Ureter (tissue), 1 donor: ENCODE measurements around the gene COPG2. TPM values are rescaled to one million over a fixed set of nuclear protein-coding genes. Genes with fewer than 3 reads are reported as not detected.

ENCODE experiments used
- DNase-seq: peaks from one replicate; pipeline ENCODE4 v3.0.0-alpha.2; 2020; ENCODE audit warnings: low spot score
- total RNA-seq: library from RNA; stranded (reverse); gene quantifications from one replicate; pipeline ENCODE4 v1.2.4, GENCODE V29; 2023
- donor health status: DM: yes; HTN: yes; CAD: no.

Gene COPG2
- total RNA-seq, 1 donor from 2014 or later, result 46.1 TPM

DNA sequence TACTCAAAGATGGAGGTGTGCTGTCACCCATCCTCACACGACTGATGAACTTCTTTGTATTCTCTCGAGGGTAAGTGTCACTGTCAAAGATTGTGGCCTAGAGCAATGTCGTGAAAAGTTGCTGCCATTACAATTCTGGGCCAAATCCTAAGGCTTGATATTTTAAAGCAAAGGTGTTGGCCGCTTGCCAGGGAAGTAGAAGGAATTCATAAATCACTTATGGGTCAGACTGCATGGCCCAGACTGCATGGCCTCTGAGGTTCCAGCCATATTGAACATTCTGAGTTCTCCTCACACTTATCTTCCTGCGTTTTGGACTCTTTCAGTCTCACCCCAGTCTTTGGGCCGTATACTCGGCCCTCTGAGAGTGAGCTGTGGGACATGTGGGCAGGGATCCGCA lies 168.1 kb downstream of the COPG2 start:
- DNase-seq, result no peak

DNA sequence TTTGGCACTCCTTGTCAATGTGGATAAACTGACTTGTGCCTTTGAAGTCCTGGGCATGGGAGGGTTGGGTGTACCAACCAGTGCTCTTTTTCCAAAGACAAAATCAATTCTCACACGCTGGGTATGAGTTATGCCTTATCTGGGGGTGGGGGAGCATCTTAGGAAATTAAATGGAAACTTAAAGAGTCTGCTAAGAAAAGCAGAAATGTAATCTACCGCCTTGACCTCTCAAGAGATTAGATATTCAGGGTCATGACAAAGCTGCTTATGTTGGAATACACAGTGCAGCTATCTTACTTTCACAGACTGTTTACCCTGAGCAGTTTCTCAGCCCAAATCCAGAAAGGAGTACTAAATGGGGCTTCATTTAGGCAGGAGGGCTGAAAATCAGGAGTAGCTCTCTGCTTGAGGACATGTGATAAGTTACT lies 174.1 kb downstream of the COPG2 start:
- no peak for DNase-seq

DNA sequence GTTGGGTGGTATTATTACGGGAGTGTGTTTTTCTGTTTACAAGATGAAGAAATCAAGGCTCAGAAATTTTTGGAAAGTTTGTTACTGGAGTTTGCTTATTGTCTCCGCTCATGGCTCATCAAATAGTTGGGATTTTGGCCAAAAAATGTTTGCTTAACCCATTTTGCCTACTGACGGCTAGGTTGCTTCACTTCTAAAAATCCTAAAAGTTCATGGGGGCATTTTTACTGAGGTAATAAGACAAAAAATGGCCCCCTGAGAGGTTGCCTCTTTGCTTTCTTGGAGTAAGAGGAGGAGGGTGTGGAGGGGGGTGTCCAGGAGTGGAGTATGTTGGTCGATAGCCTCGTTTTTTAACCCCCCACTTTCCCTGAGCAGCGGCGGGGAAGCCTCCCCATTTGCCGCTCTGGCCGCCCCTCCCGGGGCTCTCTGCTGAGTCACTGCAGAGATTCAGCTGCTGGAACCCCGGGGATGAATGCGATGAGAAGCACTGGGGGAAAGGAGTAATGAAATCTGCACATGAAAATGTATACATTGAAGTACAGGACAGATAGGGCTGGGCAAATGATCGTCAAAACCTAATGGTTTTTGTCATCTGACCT lies 175.2 kb downstream of the COPG2 start:
- DNase-seq, result no peak

DNA sequence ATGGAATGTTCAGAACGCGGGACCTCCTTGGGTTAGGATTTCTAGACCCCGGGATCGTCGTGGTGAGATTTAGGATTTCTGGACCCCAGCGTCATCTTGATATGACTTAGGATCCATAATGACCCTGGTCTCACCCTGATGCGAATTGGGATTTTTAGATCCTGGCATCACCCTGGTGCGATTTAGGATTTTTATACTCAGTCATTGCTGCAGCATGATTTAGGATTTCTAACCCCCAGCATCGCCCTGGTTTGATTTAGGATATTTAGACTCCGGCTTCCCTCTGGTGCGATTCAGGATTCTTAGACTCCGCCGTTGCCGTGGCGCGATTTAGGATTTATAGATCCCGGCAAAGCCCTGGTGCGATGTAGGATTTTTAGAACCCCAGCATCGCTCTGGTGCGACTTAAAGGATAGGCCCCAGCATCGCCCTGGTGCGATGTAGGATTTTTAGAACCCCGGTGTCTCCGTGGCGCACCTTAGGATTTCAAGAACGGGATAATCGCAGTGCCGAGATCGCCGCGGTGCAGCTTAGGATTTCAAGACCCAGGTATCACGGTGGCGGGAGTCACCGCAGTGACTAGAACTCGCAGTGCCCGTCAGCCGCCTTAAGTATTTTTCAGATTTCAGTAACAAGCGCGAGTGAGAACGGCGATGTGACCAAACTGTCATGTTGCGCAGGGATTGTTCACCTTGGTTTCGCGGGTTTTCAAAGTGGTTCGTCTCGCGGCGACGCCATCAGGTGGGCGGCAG lies 175.8 kb downstream of the COPG2 start:
- DNase-seq, result no peak

DNA sequence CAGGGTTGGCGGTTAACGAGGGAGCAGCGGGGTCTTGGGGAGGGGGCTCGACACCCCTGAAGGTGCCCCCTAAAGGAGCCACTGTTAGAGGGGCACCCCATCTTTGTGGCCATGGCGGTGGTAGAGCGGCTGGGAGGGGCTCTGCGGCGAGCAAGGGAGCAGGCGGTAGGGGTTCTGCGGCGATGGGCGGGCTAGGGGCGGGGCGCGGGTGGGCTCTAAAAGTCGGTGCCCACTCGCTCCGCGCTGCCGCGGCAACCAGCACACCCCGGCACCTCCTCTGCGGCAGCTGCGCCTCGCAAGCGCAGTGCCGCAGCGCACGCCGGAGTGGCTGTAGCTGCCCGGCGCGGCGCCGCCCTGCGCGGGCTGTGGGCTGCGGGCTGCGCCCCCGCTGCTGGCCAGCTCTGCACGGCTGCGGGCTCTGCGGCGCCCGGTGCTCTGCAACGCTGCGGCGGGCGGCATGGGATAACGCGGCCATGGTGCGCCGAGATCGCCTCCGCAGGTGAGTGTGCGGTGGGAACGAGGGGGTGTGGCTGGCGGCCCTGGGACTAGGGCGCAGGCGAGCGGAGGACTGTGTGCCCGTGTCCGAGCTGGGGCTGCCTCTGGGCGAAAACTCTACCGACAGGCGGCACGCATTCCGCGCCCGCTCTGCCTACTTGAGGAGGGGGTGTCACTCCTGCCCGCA lies 176.6 kb downstream of the COPG2 start, which contains the start of gene MEST:
Gene MEST (plus strand): TSS at position 245 of the 682 bp plus-strand sequence. CDS start 229 bp downstream, at position 474.
- DNase-seq, result no peak

DNA sequence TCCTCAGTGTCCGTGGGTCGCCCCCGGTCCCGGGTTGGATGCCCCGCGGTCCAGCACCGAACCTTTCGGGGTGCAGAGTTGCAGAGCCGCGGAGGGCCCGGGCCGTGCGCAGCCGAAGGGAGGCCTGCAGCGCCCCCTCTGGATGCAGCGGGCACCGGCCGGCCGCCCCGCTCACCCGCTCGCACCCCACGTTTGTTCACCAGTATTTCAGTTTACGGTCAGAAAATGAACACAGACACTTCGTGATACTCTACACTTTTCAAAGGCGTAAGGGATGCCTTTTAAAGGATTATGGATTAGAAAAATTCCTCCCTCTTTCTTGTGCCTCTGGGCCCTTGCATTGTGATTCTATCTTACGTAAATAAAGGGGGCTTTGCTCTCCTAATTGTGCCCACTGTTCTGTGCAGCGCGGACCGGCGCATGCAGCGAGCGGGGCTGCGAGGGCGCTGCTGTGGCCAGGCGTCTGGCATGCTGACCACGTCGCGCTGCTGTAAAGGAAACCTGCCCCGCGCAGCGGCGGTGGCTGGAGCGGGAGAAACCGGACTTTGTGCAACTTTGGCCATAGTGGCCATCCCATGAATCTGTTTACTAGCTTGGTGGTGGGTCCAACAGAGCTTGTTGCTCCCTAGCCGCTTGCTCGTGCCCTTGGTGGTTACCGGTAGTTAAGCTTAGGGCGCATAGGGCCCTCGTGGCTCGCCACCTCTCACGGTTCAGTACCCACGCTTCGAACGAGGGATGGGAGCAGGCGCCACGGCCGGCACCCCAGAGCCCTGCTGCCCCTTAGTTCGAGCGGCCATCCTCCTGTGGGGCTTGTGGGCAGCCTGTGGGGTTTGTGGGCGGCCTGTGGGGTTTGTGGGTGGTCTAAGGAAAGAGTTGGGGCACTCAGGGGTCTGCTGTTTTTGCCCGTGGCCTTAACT lies 177.4 kb downstream of the COPG2 start:
- DNase-seq, result peak; percentile 53

DNA sequence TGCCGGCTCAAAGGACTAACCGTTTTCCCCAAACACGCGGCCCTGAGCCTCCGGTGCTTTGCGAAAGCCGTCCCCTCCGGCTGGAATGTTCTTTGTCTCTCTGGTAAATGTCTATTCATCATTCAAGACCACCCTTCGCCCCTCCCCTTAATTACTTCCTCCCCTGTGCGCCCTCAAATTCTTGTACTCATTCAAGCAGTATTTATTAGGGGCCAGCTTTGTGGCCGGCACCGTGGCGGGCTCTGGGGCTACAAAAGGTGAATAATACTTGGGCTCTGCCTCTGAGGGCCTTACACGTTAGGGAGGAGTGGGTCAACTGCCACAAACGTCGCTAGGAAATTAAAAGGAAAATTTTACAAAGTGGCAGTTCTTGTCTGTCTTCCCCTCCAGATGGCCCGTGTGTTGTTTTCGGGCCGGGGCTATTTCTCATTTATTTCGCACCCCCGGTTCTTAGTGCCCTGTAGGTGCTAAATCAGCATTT lies 178.2 kb downstream of the COPG2 start:
- no peak for DNase-seq

DNA sequence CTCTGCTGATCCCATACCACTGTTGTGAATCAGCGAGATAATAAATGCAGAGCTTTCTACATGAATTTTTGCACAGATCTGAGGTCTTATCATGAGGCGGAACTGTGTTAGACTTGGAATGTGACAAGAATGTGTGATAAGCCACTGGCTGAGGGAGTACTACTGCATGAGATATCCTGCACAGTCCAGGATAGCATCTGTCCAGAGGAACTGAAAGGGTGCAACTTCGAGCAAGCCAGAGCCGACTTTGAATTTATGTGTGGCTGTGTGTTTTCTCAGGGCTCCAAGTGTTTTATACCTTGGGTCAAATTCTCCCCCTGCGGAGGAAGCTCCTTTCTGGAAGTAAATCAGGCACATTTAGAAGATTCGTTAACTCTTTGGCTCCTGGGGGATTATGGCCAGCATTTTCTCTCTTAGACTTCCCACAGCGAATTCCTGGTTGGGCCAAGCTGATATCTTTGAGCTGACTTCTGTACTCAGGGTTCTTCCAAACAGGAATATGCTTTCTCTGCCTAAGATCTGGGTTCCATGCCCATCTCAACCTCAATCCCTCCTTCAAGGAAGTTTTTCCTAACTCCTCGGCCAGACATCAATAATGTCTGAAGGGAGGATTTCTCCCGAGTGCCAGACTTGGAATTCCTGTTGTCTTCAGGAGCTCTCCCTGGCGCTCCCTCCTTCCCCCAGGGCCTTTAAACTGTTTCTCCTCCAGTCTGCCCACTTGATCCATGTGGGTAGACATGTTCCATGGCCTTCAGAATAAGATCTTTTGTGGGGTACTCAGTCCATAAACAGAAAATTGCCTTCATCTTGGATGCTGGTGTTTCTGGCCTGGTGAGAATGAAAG lies 179.2 kb downstream of the COPG2 start:
- DNase-seq, result no peak

DNA sequence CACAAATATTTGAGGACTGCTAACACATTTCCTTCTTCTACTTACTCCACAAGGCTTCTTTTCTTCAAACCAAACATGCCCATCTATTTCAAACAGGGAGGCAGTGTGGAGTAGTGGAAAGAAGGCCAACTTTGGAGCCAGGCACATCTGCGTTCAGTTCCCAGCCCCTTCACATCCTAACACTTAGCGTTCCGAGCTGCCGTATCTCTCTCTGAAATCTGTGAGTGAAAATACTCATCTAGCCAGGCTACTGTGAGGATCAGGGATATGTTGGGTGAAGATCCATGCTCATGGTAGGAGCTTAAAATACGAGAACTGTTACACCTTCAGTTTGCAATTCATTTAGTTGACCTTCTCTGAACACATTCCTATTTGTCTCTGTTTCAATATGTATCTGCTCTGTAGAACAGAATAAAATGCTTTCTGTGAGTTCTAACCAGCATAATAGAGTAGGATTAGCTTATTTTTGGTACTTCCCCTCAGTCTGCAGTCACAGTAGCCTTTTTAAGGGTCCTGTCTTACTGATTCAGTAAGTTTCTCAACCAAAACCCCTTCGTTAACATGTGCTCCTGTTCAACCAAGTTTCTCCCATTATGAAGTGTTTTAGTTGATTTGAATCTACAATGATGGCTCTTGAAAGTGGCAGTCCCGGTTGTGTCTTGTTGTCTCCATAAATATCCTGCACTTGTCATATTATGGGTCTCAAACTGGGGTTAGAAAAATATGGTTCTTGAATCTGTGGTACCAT lies 180.0 kb downstream of the COPG2 start:
- DNase-seq, result no peak

DNA sequence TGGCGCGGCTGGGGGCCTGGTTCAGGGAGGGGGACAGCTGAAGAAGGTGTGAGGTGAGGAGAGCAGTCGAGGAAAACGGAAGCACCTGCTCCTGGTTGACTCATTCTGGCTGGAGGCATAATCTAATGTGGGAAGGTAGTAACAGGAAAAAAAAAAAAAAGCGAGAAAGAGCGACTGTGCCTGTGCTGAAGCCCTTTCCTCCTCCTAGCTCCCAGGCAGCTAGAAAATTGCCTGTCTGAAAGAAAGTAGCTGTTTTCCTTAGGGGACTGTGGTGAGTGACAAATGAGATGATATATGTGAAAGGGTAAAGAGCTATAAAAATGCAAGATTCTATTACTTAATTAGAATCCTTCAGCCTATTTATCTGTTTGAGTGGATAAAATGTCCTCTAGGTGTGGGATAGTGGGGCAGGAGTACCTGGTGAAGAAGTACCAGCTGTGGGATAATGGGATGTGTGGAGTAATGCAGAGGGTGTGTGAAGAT lies 181.6 kb downstream of the COPG2 start:
- DNase-seq, result no peak

DNA sequence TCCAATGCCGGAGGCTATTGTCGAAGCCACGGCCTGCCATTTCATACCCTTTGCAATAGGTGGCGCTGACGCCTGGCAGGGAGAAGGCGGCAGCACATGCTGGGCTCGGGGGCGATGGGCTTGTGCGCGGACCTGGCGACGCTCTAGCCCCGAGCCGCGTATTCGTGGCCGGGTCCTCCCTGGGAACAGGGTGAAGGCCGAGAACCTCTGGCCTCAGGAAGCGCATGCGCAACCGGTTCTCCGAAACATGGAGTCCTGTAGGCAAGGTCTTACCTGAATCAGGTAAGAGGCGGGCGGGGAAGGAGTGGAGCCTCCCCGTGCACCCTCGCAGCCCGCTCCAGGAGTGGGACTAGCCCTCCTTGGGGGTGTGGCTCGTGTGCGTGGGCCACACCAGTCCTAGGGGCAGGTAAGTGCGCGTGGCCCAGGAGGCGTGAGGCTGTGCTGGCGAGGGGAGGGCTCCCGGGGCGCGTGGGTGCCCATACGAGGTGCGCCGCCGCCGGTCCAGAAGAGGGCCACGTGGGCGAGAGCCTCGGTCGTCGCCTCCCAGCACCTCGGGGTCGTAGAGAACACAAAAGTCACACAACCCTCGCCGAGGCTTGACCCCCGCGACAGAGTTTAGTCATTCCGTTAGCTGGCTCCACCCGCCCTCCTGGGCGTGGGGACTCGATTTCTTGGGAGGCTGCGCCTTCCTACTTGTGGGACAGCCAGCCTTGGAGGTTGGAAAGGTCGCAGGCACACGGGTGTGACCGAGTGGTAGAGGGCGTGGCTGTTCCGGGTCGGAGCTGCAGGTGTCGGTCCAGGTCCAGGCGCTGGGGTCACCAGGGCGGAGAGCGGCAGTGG lies 182.2 kb downstream of the COPG2 start:
- peak; percentile 53 for DNase-seq

DNA sequence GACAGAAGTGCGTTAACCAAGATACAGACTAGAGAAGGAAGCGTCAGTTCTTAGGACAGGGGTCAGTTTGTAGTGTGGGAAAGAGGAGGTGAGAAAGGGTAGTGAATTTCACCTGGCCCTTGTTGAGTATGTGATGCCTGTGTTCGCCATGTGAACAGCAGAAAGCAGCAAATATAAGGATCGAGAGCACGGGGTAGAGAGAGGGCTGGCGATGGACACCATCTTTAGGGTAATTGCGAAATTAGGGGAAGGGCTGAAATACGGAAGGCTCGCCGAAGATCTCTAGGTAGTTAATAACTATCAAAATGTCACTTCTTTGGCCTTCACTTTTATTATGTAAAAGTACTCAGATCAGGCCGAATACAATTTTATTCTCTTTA lies 182.8 kb downstream of the COPG2 start:
- no peak for DNase-seq

DNA sequence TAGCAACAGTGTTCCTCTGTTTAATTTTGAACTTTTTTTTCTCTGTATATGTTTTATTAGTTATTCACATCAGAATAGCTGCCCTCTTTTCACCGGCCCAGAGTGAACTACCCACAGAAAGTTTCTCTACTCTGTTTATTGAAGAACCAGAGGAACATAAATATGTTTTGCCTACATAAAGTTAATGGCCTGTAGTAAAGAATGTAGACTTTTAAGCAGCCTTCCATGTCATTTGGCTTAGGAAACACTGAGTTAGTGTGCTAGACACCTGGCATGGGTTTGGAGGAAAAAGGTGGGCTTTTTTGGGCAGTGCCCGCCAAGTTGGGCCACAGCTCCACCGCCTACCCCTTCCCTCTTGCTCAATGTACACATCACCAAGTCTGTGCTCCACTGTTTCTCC lies 185.5 kb downstream of the COPG2 start:
- DNase-seq, result no peak

DNA sequence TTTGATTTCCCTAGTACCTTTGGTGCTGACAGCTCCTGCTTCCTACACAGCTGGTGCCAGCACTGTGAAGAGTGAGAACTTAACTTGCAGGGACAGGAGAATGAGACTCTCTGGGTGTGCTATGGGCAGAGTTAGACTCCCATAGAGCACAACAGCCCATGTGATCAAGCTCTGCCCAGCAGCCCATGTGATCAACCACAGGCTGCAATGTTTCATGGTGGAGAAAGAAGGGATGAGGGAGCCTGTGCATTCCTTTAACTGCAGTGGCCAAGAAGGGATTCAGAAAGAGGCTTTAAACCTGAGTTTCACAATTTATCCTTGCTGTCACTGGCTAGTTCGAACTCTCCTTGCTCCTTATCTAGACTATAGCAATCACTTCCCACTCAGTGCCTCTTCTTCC lies 186.7 kb downstream of the COPG2 start:
- DNase-seq, result no peak

DNA sequence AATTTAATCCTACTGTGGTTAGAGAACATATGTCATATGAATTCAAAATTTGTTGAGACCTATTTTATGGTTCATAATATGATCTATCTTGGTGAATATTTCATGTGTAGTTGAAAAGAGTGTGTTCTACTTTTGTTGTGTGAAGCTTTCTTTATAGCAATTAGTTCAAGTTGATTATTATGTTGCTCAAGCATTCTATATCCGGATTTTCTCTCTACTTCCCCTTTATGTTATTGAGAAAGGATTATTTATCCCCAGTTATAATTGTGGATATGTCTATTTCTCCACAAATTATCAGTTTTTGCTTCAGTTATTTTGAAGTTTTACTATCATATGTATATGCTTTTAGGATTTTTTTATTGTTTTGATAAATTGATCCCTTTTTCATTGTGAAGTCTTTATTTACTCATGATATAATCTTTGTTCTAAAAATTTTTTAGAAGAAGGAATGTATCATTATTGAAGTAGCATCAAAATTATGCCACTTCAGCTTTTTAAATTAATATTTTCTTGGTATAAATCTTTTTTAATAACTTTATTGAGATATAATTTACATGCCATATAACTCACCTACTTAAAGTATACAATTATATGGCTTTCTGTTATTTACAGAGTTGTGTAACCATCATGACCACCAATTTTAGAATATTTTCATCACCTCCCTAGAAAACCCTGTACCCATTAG lies 188.7 kb downstream of the COPG2 start:
- DNase-seq, result no peak

DNA sequence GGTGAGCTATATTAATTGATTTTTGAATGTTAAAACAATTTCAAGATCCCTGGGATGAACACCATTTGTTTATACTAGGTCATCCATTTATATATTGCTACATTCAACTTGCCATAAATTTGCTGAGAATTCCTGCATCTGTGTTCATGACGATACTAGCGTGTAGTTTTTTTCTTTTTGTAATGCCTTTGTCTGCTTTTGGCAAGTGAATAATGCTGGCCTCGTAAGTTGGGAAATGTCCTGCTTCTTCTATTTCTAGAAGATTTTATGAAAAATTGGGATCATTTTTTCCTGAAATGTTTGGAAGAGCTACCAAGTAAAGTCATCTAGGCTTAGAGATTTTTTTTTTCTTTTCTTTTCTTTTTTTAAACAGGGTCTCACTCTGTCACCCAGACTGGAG lies 189.6 kb downstream of the COPG2 start:
- no peak for DNase-seq

DNA sequence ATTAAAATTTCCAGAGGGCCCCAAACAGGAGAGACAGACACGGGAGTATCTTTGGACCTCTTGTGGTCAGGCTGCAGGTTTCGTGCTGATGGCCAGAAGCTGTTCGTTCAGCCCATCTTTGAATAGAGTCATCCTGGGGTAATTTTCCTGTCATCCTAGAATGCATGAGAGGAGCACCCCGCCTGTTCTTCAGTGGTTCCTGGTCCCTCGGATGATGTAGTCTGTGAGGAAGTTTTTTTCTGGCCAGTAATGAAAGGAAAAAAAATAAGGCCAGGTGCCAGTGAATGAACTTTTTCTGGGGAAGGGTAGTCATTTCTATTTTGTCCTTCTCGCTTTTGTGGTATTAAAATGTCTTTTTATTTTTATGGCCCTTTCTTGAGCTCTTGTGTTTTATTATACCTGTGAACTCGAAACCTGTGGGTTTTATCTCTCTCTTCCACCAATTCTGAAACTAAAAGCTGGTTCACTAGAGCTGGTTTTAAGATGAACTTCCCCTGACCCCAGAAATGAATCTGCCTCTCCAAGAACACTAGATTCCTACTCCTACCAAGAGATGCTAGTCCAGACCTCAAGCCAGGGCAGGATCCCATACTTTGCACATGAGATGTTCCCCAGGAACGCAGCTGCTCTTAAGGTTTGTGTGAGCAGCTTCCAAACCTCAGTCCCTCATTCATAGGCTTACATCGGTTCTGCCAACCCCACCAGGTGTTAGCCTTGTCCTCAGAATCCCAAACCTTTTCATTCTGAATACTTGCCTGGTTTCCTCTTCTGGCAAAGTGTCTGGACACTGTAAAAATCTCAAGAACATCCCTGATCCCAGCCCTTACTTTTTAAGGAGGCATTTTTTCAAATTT lies 192.0 kb downstream of the COPG2 start:
- DNase-seq, result no peak
